ENCODE measurements around the gene LIN52. TPM values are rescaled to one million over a fixed set of nuclear protein-coding genes. Genes with fewer than 3 reads are reported as not detected.

The LIN52 gene, protein sequence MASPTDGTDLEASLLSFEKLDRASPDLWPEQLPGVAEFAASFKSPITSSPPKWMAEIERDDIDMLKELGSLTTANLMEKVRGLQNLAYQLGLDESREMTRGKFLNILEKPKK
- 2.1 and 6.8 TPM in 2 replicates for total RNA-seq (ENCODE audit: low replicate concordance)

DNA sequence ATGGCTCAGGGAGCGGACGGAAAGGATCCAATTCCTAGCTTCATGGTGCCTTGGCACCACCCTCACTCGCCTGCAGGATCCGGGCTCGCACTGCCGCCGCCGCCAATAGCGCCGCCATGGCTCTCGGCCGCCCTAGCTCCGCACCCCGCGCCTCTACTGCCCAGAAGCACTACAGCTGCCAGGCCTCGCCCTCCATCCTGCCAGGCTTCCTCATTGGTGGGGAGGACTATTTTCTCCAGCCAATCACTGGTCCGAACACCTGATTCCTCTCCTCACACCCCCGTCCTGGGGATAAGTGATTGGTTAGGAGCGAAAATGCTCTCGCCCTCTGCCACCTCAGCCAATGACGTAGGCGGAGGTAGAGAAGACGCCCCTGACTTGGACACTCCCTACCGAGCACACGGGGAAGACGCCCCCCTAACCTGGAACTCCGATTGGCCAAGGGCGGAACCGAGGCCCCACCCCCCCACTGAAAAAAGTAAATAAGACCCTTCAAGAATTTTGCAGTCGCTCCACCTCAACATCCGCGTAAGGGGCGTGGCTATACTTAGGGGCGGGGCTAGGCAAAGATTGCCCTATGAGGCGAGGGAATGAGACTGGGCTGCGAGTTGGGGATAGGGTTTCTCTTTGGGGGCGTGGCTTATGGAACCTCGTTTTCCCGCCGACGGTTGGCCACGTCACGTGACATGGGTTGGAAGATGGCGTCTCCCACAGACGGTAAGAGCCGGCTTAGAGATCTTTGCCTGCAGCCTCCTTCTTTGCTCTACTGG, at the start of gene LIN52, which contains the start of gene ALDH6A1:
TSS of gene LIN52 (plus strand) at position 680 of the 770 bp plus-strand sequence. CDS start at position 699, 19 bp downstream.
TSS of gene ALDH6A1 (minus strand) at position 177 of the 770 bp plus-strand sequence. CDS start at position 118, 59 bp downstream.

DNA sequence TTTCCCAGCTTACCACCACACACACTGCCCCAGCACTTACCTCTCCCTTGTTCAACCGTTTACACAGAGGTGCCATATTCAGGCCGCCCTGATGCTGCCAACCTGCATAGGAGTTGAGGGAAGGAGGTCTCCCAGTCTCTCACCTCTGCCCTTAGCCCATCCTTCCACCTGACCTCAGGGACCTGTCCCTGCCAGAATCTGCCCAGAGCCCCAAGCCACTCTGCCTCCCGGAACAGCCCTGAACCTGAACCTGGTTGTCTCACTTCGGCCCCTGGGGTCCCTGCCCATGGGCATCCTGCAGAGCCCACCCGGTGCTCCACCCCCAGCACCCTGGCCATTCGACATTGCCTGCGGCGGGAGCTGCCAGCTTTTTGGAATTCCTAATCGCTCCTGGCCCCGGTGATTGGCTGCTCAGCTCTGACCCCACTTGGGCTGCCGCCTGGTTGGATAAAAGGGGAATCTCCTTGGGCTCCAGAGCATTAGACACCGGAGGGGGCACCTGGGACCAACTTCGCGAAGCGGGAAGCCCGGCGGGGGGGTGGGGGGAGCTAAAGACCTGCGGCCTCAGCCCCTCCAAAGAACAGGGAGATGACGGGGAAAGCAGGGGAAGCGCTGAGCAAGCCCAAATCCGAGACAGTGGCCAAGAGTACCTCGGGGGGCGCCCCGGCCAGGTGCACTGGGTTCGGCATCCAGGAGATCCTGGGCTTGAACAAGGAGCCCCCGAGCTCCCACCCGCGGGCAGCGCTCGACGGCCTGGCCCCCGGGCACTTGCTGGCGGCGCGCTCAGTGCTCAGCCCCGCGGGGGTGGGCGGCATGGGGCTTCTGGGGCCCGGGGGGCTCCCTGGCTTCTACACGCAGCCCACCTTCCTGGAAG, 154.5 kb downstream of the LIN52 start, which contains the start of gene VSX2:
TSS of gene VSX2 (plus strand) at position 476 of the 874 bp plus-strand sequence. CDS start at position 589, 113 bp downstream.

Other genes starting within 250 kb of the LIN52 start
- gene PTGR2, start 233.1 kb upstream of the LIN52 start, total RNA-seq (ENCODE audit: low replicate concordance) = 3.4 and 4.6 TPM in 2 replicates
- gene ZNF410, start 198.1 kb upstream of the LIN52 start, total RNA-seq (ENCODE audit: low replicate concordance) = 44.7 and 53.7 TPM in 2 replicates
- 2.0 and 2.8 TPM in 2 replicates for gene FAM161B, start 134.9 kb upstream of the LIN52 start, total RNA-seq (ENCODE audit: low replicate concordance)
- 12.5 and 16.2 TPM in 2 replicates for gene COQ6, start 134.7 kb upstream of the LIN52 start, total RNA-seq (ENCODE audit: low replicate concordance)
- 3.0 and 7.5 TPM in 2 replicates for gene ENTPD5, start 65.7 kb upstream of the LIN52 start, total RNA-seq (ENCODE audit: low replicate concordance)
- gene BBOF1, start 65.6 kb upstream of the LIN52 start, total RNA-seq (ENCODE audit: low replicate concordance) = 2.0 and 5.6 TPM in 2 replicates
- gene ALDH6A1, start 503 bp upstream of the LIN52 start, total RNA-seq (ENCODE audit: low replicate concordance) = 26.9 and 33.7 TPM in 2 replicates
- gene VSX2, start 154.5 kb downstream of the LIN52 start, total RNA-seq (ENCODE audit: low replicate concordance) = not detected in 2 replicates
- 20.4 and 27.6 TPM in 2 replicates for gene ABCD4, start 218.0 kb downstream of the LIN52 start, total RNA-seq (ENCODE audit: low replicate concordance)